SK-N-SH (cell line): ENCODE measurements around the gene SHD. TPM values are rescaled to one million over a fixed set of nuclear protein-coding genes. Genes with fewer than 3 reads are reported as not detected.

Experiments used
- CTCF ChIA-PET: fragments of 300-600, 350-600 bp; formaldehyde crosslinking; extraction: SDS; loops from one replicate; lab custom pipeline; 2021; lab: Yijun Ruan, JAX
- POLR2A ChIA-PET: fragments of 350-600 bp; sonication (Branson Sonifier 250); formaldehyde crosslinking; extraction: SDS; loops from one replicate; lab custom pipeline; 2020; ENCODE audit warnings: antibody characterized with exemption, inconsistent platforms; lab: Yijun Ruan, JAX
- DNase-seq: peaks from one replicate; pipeline ENCODE4 v3.0.0; 2012
- H2AFZ ChIP-seq: fragments of 200-600 bp; sonication (generic); 2 replicates; pipeline ENCODE4 v1.8.1; 2016; ENCODE audit warnings: antibody characterized with exemption, mild to moderate bottlenecking, low read depth
- H3F3A ChIP-seq: fragments of 200-600 bp; sonication (generic); replicated peaks from 2 replicates; pipeline ENCODE3; 2016; ENCODE audit warnings: antibody characterized with exemption, mild to moderate bottlenecking; ENCODE audit not compliant: insufficient read depth
- H3K27ac ChIP-seq, 2 experiments: fragments of 200-500 bp in 1 of 2; fragments of 200-600 bp in 1 of 2; sonication (Bioruptor generic) in 1 of 2; sonication (generic), shearing (Covaris generic) in 1 of 2; 2 replicates each; pipeline versions ENCODE4 v1.5.1 to v1.6.1; 2014 to 2016; ENCODE audit warnings: low read depth in 2 of 2, inconsistent platforms in 1 of 2, low read length in 1 of 2, mild to moderate bottlenecking in 1 of 2, mixed read lengths in 1 of 2
- H3K27me3 ChIP-seq: fragments of 200-600 bp; sonication (generic), shearing (Covaris generic); 2 replicates; pipeline ENCODE4 v1.6.1; 2016; ENCODE audit warnings: mixed run types; ENCODE audit not compliant: insufficient read depth
- H3K36me3 ChIP-seq, 2 experiments: fragments of 200-500 bp in 1 of 2; fragments of 200-600 bp in 1 of 2; sonication (Bioruptor generic) in 1 of 2; sonication (generic) in 1 of 2; replicated peaks in 1 of 2; 2 replicates each; pipeline versions ENCODE3 to v1.5.1; 2014 to 2016; ENCODE audit warnings: low read length in 1 of 2, mild to moderate bottlenecking in 1 of 2; ENCODE audit not compliant: insufficient read depth in 2 of 2, control insufficient read depth in 1 of 2
- H3K4me1 ChIP-seq, 2 experiments: fragments of 200-500 bp in 1 of 2; fragments of 200-600 bp in 1 of 2; sonication (Bioruptor generic) in 1 of 2; sonication (generic), shearing (Covaris generic) in 1 of 2; 2 replicates each; pipeline versions ENCODE4 v1.5.1 to v1.6.1; 2014 to 2016; ENCODE audit warnings: low read depth in 1 of 2, low read length in 1 of 2, mixed run types in 1 of 2; ENCODE audit not compliant: insufficient read depth in 2 of 2, control insufficient read depth in 1 of 2
- H3K4me2 ChIP-seq: fragments of 200-600 bp; sonication (generic), shearing (Covaris generic); 2 replicates; pipeline ENCODE4 v1.6.1; 2017; ENCODE audit warnings: mixed run types
- H3K4me3 ChIP-seq, 2 experiments: fragments of 200-500 bp in 1 of 2; fragments of 200-600 bp in 1 of 2; sonication (Bioruptor generic) in 1 of 2; sonication (generic), shearing (Covaris generic) in 1 of 2; 2 replicates each; pipeline versions ENCODE4 v1.5.1 to v1.8.1; 2014 to 2016; ENCODE audit warnings: low read depth in 2 of 2, inconsistent platforms in 1 of 2, low read length in 1 of 2, mild to moderate bottlenecking in 1 of 2, mixed read lengths in 1 of 2, moderate library complexity in 1 of 2
- H3K79me2 ChIP-seq: fragments of 200-600 bp; sonication (generic); 2 replicates; pipeline ENCODE4 v1.8.1; 2017; ENCODE audit warnings: mild to moderate bottlenecking; ENCODE audit not compliant: insufficient read depth
- H3K9ac ChIP-seq: fragments of 200-600 bp; sonication (generic); 2 replicates; pipeline ENCODE4 v1.6.1; 2017; ENCODE audit warnings: mixed run types
- H3K9me2 ChIP-seq: fragments of 200-600 bp; sonication (generic); 2 replicates; pipeline ENCODE4 v1.6.1; 2017; ENCODE audit warnings: mixed run types
- H3K9me3 ChIP-seq: fragments of 200-600 bp; sonication (generic); 2 replicates; pipeline ENCODE4 v1.6.1; 2017; ENCODE audit warnings: mixed run types, mild to moderate bottlenecking, moderate library complexity
- H4K20me1 ChIP-seq: fragments of 200-600 bp; sonication (generic); 2 replicates; pipeline ENCODE4 v1.6.1; 2017; ENCODE audit warnings: mild to moderate bottlenecking, mixed run types; ENCODE audit not compliant: insufficient read depth
- ELF1 ChIP-seq: IDR thresholded peaks from 2 replicates; pipeline ENCODE4 v1.4.0; 2012
- EZH2phosphoT487 ChIP-seq: fragments of 200-600 bp; sonication (generic); IDR thresholded peaks from 2 replicates; pipeline ENCODE4 v1.6.1; 2017; ENCODE audit warnings: low read depth, mixed run types, mild to moderate bottlenecking, antibody characterized with exemption, moderate library complexity, borderline replicate concordance
- FOSL2 ChIP-seq: IDR thresholded peaks from 2 replicates; pipeline ENCODE4 v1.4.0; 2012; ENCODE audit warnings: low read depth, mild to moderate bottlenecking, moderate library complexity, borderline replicate concordance
- GATA2 ChIP-seq: sonication (generic); formaldehyde crosslinking; IDR thresholded peaks from 2 replicates; pipeline ENCODE4 v1.5.0; 2020; ENCODE audit warnings: mild to moderate bottlenecking, missing genetic modification reagents
- POLR2AphosphoS5 ChIP-seq: IDR thresholded peaks from 2 replicates; pipeline ENCODE4 v1.6.1; 2012; ENCODE audit warnings: low read depth, low read length
- RAD21 ChIP-seq: IDR thresholded peaks from 2 replicates; pipeline ENCODE4 v1.6.1; 2012; ENCODE audit warnings: mild to moderate bottlenecking, low read length
- RCOR1 ChIP-seq: fragments of 150-350 bp; IDR thresholded peaks from 2 replicates; pipeline ENCODE4 v1.6.1; 2017; ENCODE audit warnings: antibody characterized with exemption, low read length
- RFX5 ChIP-seq: IDR thresholded peaks from 2 replicates; pipeline ENCODE4 v1.6.1; 2012; ENCODE audit warnings: mild to moderate bottlenecking, improper control_type of control experiment, low read length
- SIN3A ChIP-seq: IDR thresholded peaks from 2 replicates; pipeline ENCODE4 v1.6.1; 2012; ENCODE audit warnings: low read depth, mild to moderate bottlenecking, low read length, moderate library complexity, borderline replicate concordance
- SMC3 ChIP-seq: IDR thresholded peaks from 2 replicates; pipeline ENCODE4 v1.6.1; 2012; ENCODE audit warnings: low read depth, low read length, improper control_type of control experiment
- YY1 ChIP-seq: IDR thresholded peaks from 2 replicates; pipeline ENCODE4 v1.4.0; 2012; ENCODE audit warnings: low read depth, mild to moderate bottlenecking
- WGBS: methylation state at CpG from one replicate; pipeline ENCODE4 v1.1.6; 2017; ENCODE audit warnings: low lambda C conversion rate; 5-methylcytosine and 5-hydroxymethylcytosine counted together
- polyA plus RNA-seq, 3 experiments: library from polyadenylated mRNA; depleted of rRNA; stranded (reverse); fragments of >200 nt; gene quantifications; 2 replicates each; pipeline ENCODE4 v1.2.3, GENCODE V29; 2012
- TF ChIP-seq, protein P1 (sequence below): IDR thresholded peaks from 2 replicates; pipeline ENCODE4 v1.4.0; 2012; ENCODE audit warnings: low read depth, borderline replicate concordance
- TF ChIP-seq, protein P2 (sequence below): IDR thresholded peaks from 2 replicates; pipeline ENCODE4 v1.4.0; 2012; ENCODE audit warnings: low read depth

SHD gene
- polyA plus RNA-seq, 1 of the 3 experiments (the other 2 are of a cell fraction) = 3.1 TPM

DNA sequence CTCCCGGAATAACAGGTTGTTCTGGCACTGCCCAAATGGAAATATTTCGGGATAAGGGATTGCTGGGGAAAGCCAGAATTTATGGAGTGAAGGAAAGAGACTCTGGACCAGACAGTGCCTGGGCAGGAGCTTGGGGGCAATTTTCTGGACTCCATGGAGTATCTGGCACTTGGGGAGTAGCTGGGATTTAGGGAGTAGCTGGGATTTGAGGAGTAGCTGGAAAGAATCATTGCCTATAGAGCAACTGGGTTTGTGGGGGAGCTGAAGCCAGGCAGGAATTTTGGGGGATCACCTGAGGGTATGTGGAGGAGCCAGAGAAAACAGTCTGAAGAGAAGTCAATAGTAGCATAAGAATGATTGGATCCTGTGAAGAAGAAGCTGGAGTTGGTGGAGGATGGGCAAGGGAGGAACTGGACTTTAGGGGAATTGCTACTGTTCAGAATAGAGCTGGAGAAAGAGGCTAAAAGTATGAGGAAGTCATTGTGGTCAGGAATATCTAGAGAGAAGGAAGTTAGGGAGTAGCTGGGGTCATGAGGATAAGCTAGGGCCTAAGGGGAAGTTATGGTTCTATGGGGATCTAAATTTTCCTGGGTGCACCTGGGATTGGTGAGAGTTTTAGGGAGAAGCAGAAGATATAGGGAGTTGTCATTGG, 40.1 kb downstream of the SHD start:
- no peaks in the 10 kb centered on the region for H3F3A ChIP-seq
- no peak overlapping the region for H3K9ac ChIP-seq
- H3K36me3 ChIP-seq = peaks cover 10 to 16% of the 10 kb centered on the region in 2 experiments
- H2AFZ ChIP-seq = no peak overlapping the region
- peak; percentile 2 for DNase-seq
- WGBS = 97% methylated on average over 2 of the region's 2 CpGs
- no peaks in the 10 kb centered on the region for H3K9me3 ChIP-seq
- H3K27ac ChIP-seq = no peak overlapping the region
- ChIA-PET CTCF (interaction anchor here (0.6 to 2.4 kb wide), 4 partner anchors 33 to 104 kb away, joined by 3 to 13 read pairs (median 6); no protein-coding TSS in a partner anchor), POLR2A (interaction anchor here (0.6 kb wide), 1 partner anchor 85 kb away, joined by 3 read pairs; no protein-coding TSS in a partner anchor)
- H3K9me2 ChIP-seq = no peaks in the 10 kb centered on the region
- H3K4me3 ChIP-seq = no peak overlapping the region
- TF ChIP-seq RCOR1 (no peak), EZH2phosphoT487 (no peak), SMC3 (no peak), ELF1 (no peak), RFX5 (no peak), POLR2AphosphoS5 (no peak), SIN3A (no peak), GATA2 (CRISPR knock-in tag) (no peak), FOSL2 (no peak), YY1 (no peak)
- TF ChIP-seq, protein P1, sequence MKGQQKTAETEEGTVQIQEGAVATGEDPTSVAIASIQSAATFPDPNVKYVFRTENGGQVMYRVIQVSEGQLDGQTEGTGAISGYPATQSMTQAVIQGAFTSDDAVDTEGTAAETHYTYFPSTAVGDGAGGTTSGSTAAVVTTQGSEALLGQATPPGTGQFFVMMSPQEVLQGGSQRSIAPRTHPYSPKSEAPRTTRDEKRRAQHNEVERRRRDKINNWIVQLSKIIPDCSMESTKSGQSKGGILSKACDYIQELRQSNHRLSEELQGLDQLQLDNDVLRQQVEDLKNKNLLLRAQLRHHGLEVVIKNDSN = no peak
- TF ChIP-seq, protein P2, sequence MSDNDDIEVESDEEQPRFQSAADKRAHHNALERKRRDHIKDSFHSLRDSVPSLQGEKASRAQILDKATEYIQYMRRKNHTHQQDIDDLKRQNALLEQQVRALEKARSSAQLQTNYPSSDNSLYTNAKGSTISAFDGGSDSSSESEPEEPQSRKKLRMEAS = no peak
- H3K79me2 ChIP-seq = no peaks in the 10 kb centered on the region
- H3K4me2 ChIP-seq = no peak overlapping the region
- H4K20me1 ChIP-seq = no peaks in the 10 kb centered on the region
- no peaks in the 10 kb centered on the region for H3K27me3 ChIP-seq
- H3K4me1 ChIP-seq = no peaks in the 10 kb centered on the region

DNA sequence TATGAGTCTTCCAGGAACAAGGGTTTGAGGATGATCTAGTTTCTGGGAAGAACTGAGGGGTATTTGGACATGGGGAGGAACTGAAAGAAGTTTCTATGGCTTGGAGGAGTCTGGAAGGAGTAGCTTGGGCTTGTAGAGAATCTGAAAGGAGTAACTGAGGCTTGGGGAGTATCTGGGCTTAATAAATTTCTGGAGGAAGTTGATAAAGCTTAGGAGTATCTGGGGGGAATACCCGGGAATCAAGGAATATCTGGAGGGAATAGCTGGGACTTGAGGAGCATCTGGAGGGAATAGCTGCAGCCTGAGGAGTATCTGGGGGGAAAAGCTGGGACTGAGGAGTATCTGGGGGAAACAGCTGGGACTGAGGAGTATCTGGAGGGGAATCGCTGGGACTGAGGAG, 41.4 kb downstream of the SHD start:
- 90% methylated on average over 2 of the region's 2 CpGs for WGBS
- Histone ChIP-seq H3K4me1 (no peaks in the 10 kb centered on the region), H3K4me2 (no peak overlapping the region), H3F3A (no peaks in the 10 kb centered on the region), H3K9me3 (no peaks in the 10 kb centered on the region), H3K27ac (no peak overlapping the region), H3K36me3 (peaks cover 10 to 16% of the 10 kb centered on the region in 2 experiments), H3K9ac (no peak overlapping the region)
- peak; percentile 2 for DNase-seq
- POLR2A ChIA-PET = interaction anchor here (0.6 to 1.2 kb wide), 2 partner anchors 23 to 247 kb away, joined by 3 to 5 read pairs; partner anchors contain the start of gene MPND
- TF ChIP-seq RAD21 (no peak), YY1 (no peak)
- TF ChIP-seq, all 33 proteins: peak for 0
- H3K79me2 ChIP-seq = no peaks in the 10 kb centered on the region
- no peaks in the 10 kb centered on the region for H4K20me1 ChIP-seq
- H3K4me3 ChIP-seq = no peak overlapping the region
- CTCF ChIA-PET = interaction anchor here (1.8 to 2.4 kb wide), 3 partner anchors 16 to 53 kb away, joined by 7 to 13 read pairs (median 8); partner anchors contain the start of gene FSD1
- H2AFZ ChIP-seq = no peak overlapping the region
- H3K27me3 ChIP-seq = no peaks in the 10 kb centered on the region
- no peaks in the 10 kb centered on the region for H3K9me2 ChIP-seq
